GM19240 (cell line): Measurements from ENCODE around the gene FGF18.

Experiments
- DNase-seq: peaks from one replicate; pipeline ENCODE4 v3.0.0; 2011; ENCODE audit warnings: low spot score; ENCODE audit not compliant: insufficient read length

Gene FGF18

DNA sequence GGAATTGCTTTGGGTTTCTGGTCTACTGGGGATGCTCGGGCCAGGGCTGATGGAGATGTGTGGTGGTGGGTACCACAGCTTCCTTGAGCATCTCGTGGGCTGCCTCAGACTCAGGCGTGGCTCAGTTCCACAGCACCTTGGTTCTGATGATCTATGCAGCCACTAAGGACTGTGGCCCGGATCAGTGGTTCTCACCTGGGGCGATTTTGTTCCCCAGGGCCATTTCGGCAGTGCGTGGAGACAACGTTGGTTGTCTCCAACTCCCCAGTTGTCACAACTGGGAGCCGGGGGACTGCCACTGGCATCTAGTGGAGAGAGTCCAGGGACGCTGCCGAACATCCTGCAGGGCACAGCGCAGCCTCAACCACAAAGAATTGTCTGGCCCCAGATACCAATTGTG is 47.7 kb downstream of the FGF18 start:
- DNase-seq: no peak

DNA sequence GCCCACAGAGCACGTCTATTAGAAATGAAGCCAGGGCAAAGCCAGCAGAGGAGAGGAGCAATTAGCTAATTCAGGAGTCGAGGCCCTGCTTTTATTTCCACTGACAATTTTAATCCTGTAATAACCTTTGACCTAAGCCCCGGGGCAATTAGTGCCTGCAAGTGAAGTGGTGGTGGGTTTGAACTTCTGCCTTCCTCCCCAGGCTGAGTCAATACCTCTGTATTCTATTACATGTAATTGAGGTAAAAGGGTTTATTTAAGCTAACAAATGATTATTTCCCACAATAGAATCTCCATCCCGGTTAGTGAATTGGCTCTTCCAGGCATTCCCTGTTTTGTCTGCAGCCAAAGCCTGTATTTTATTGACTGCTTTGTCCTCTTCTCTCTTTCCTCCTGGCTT is 49.9 kb downstream of the FGF18 start:
- DNase-seq: no peak

DNA sequence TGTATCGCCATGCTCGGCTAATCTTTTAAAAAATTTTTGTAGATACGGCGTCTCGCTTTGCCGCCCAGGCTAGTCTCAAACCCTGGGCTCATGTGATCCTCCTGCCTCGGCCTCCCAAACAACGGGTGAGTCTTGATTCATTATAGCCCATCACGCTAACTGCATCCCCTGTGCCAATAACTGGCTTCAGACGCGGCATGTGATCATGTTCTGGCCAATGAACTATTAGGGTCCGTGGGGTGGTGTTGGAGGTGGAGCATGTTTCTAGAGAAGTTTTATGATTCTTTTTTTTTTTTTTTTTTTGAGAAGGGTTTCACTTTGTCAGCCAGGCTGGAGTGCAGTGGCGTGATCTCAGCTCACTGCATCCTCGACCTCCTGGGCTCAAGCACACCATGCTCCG is 51.0 kb downstream of the FGF18 start:
- DNase-seq: no peak

DNA sequence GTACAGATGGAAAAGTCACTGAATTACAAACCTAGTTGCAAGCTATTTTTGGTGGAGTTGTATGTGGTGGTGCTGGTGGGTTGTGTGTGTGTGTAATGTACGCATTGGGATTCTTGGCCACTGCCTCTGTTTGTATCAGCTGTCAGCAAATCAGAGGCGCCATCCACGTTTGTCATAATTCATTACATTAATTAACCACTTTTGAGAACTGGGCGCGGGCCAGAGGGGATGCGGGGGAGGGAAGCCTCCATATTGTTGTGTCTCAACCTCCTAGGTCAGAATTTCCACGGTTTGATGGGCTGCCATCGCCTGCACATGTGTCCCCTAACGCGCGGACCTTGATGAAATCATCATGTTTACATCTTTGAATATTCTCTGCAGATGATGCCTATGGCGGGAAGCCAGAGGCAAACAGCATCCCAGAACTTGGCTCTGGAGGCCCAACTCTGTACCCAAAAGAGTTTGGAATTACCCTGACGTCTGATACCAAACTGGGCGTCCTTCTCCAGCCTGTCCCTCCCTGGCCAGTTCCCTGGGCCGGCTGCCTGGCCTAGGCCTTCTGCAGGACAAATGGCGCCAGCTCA is 54.9 kb downstream of the FGF18 start:
- DNase-seq: no peak

DNA sequence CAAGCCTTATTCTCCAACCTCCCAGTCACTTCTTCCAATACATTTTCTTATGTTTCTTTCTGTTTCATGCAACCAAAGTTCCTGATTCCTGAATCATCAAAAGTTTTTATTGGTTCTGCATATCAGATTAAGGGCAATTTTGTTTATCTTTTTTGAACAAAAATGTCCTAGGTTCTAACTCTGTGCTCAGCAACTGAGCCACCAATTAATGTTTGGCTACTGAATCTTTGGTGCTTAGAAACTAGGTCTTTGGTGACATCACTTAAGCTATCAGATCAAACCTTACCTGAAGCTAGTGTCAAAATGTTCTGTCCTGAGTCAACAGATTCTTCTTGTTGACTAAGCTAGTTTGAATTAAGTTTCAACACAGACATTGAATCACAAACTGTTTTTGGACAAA is 56.1 kb downstream of the FGF18 start:
- DNase-seq: no peak

DNA sequence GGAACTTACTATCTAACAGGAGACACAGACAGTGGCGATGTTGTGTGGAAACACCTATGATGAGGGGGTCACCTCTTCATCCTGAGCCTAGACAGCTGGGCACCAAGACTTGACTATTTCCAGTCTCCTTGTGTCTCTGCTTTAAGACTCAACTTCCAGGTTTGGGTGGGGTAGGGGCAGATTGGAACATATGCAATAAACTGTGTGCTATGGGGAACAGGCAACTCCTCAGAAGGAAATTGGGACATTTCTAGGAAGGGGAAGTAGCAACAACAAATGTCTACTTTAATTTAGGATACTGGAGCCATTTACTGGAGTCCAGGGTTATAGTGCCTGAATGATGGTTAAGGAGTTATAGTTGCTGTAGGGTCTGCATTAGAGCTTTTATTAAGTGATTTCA is 57.3 kb downstream of the FGF18 start:
- DNase-seq: no peak

DNA sequence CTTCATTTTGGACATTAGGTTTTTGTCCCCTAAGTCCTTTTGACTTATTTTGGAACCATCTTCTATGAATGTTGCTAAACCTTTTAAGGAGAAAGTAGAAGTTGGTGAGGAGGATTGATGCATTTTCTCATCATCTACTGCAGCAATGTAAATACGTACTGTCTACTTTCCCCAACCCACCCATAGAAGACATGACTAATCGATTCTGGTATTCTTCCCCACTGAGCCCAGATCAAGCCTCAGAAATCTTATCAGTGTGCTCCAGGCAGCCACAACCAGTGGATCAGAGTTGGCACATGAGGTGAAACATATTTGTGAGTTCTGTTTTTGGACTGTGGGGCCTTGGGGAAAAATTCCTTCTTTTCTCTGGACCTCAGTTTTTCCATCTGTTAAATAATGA is 57.7 kb downstream of the FGF18 start:
- DNase-seq: no peak

DNA sequence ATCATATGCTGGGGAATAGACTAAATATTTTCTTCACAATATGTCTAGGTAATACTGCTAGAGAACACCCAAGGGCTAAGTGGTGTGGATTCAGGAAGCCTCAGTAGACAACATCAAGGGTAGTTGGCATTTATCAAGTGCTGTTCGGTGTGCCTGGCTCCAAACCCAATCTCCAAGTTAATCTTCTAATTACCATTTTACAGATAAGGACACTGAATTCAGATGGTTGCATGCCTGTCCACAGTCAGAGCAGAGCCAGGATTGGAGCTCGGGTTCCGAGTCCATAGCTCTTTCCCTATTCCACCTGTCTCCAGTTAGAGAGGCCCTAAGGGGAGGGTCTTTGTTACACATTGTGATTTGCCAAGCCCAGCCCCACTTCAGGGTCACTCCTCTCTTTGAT is 58.2 kb downstream of the FGF18 start:
- DNase-seq: no peak

DNA sequence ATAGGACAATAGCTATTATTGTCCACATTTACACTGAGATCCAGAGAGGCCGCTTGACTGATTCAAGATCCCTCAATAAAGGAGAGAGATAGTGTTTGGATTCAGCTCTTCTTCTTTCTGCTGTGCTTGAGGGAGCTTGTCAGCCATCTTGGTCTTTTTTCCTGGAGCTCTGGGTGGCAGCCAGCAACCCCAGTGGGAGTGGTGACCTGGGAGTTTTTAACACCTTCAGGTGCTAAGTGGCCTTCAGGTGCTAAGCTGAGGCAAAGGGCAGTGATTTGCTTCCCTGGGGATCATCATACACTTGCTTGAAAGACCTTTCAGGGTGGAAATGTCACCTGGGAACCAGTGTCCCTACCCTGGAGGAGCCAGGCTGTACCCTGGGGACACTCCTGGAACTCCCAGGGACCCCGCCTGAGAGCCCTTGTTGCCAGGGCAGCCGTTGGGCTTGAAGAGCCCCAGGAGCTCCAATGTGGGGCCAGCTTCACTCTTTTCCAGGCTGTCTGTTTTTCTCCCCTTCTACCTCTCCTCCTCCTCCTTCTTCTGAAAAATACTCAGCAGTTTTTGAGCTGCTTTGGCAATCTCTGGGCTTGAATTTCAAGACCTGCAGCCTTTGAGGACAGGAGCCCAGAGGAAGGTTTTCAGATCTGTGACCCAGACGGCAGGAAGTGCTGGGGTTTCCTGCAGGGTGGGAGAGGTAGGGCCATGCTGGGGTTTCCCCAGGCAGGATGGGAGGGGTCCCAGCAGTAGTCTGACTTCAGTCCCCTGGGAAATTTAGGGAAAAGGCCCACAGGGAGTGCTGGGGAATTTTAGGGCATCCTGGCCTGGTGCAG is 59.7 kb downstream of the FGF18 start:
- no peak for DNase-seq

DNA sequence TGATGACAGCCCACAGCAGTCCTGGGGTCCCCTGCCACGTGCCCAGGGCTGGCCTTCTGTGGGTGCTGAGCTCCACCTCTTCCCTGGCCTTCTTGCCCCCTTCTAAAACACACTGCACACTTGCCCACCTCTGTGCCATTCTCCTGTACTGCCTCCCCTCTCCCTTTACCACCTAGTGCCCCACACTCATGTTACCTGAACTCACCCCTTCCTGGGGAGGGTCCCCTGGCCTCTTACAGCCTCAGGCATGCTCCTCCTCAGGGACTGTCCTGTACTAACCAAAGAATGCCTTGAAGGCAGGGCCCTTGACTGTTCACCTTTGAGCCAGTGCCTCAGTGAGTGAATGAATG is 60.3 kb downstream of the FGF18 start:
- DNase-seq: no peak

DNA sequence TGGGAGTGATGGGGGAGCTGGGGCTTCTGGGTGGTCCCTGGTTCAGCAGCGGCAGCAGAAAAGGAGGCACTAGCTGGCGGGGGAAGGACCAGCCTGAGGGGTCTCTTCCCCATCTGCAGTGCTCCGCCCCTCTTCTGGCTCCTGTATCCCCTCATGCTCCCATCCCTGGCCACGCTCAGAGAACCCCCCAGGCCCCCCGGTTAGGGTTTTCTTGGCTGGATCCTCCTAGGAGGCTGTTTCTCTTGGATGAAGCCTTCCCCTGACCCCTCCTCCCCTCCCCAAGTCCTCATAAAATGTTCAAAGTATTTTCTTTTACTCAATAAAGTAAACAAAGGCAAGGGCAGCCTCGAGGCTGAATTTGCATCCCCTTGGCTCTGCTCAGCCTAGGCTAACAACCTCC is 60.8 kb downstream of the FGF18 start:
- DNase-seq: no peak

DNA sequence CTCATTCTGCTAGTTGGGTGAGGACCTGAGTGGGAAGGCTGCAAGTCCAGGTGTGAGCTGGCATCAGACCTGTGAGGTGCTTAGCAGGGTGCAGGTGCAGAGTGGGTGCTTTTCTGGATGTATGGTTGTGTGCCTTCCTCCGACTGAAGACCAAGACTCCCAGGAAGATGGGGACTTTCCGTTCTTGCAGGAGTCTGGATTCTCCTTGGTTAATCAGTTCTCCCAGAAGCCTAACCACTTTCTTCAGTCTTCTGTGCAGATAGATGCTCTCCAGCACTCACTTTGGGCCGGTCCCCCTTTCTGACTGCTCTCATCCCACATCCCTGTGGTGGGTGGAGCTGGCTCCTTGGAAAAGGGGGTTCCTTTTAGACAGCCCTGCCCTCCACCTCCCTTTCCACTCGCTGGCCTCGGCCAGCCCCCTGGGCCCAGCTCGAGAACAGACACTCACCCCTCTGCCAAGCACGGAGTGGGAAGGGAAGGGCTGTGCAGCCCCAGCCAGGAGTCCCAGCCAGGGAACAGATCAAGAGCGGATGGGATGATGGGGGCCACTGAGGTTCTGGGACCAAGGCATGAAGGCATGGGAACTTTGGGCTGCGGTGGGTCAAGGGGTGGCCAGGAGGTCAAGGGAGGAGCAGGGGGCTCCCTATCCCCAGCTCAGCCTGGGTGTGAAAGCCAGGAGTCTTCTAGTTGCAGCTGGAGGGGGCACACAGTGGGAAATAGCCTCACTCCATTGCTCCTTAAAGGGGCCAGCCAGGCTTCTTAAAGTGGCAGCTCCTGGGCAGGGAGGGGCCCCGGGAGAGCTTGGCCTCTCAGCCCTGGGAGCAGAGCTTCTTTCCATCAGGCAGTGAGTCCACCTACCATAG is 62.4 kb downstream of the FGF18 start:
- DNase-seq: no peak

DNA sequence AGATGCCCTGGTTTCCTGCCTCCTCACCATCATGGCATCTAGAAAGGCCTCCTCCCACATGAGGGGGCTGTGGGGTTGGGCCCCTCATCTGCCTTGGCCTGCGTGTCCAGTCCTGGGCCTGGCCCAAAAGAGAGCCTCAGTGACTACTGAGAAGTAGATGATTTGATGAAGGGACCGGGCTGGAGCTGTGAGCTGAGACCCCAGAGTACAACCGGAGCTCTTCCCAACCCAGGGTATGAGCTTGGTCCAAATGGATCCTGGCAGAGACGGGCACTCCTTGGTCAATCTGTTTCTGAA is 62.9 kb downstream of the FGF18 start:
- no peak for DNase-seq

DNA sequence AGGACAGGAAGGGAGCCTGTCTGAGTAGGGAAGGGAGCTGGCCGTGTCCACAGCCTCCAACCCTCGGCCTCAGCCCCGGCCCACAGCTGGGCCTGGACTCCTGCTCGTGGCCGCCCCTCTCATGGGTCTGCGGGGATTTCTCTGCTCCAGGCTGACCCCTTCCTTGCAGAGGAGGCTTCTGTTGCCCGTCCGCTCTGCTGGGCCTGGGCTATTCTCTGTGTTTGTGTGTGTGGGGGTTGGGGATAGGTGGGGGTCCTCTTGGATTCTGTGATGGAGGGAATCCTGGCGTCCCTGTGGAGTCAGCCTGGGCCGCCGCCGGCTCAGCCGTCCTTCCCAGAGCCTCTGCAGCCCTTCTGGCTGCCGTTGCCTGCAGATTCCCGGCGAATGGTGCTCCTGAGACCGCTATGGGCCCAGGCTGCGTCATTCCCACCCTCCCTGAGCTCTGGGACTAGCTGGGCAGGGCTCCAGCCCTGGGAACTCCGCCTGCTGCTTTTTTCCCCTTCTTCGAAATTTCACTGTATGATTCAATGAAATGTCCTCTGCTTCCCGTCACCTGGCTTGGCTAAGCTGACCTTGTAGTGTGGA is 64.2 kb downstream of the FGF18 start:
- DNase-seq: no peak

DNA sequence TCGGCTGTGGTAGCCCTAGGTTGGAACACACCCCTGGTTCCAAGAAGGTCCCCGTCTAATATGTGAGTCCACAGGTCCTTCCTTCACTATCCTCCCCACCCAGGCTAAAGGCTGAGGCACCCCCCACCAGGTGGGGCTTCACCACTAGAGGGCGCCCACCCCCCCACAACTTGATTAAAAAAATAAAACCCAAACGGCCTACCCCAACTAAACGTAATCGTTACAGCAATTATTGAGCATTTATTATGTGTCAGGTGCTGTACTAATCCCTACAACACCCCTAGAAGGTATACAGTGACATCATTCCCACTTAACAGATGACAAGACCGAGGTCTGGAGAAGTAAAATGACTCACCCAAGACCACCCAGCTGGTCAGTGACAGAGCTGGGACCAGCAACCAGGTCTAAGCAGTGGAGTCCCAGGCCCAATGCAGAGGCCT is 65.0 kb downstream of the FGF18 start:
- DNase-seq: peak; percentile 59

DNA sequence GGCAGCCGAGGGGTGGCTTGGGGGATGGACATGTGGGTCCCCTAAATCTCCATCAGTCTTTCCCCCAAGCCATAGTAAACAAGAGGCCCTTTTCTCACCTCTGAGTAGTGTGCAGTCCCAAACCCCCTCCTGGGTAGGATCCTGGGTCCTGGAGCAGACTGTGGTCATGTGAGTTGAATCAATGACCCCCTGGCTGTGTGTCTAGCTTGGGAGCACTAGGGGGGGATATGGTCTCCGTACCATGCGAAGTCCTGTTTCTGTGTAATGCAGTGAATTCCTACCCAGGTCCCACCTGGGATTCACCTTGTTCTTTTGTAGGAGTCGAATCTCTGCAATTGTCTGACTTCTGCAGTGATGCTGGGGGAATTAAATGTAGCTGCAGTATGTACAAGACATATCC is 66.2 kb downstream of the FGF18 start:
- no peak for DNase-seq

DNA sequence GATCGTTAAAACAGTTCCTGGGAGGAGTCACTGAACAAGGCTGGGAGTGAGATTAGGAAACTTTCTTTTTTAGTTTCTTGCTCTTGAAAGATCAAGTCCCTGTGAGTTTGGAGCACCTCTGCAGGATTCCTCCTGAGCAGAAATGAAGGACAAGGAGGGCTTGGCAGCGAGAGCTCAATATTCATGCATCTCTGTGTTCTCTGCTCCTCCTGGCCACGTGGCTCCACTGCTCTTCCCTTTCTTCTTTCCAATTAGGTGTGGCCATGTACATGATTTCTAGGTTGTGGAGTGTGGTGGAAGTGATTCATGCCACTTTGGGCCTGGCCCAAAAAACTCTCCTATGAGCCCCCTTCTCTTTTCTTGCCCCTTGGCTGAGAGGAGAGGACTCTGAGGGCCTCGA is 67.2 kb downstream of the FGF18 start:
- DNase-seq: no peak

DNA sequence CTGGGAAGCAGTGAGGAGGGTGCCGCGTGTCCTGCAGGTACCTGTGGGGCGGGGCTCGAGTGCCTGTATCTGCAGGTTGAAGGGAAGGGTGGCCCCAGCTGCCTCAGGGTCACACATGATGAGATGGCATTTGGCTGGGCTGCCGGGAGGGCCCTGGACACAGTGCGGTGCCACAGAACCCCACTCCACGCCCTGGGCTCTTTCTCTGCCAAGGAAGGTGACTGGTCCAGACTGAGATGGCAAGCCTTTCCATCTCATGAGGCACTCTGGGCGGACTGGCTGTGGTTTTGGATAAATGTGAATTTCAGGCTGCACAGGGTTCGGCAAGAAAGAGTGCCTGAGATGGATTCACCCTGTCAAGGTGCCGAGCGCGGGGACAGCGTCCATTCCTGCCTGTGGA is 69.4 kb downstream of the FGF18 start:
- no peak for DNase-seq

DNA sequence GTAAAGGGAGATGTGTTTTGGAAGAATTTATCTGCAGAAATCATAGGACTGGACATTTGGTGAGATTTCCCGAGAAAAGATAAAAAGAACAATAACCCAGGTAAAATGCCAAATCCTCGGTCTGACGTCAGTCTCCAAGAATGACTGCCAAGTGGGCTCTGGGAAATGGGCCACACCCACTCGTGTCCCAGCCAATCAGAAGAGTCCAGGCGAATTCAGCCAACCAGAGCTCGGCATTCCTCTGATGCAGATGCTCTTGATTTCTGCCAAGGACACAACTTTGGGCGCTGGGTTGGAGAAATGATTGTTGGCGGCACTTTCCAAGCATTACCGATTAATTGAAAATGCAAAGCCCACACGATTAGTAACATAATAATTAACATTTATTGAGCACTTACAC is 73.3 kb downstream of the FGF18 start:
- DNase-seq: no peak

DNA sequence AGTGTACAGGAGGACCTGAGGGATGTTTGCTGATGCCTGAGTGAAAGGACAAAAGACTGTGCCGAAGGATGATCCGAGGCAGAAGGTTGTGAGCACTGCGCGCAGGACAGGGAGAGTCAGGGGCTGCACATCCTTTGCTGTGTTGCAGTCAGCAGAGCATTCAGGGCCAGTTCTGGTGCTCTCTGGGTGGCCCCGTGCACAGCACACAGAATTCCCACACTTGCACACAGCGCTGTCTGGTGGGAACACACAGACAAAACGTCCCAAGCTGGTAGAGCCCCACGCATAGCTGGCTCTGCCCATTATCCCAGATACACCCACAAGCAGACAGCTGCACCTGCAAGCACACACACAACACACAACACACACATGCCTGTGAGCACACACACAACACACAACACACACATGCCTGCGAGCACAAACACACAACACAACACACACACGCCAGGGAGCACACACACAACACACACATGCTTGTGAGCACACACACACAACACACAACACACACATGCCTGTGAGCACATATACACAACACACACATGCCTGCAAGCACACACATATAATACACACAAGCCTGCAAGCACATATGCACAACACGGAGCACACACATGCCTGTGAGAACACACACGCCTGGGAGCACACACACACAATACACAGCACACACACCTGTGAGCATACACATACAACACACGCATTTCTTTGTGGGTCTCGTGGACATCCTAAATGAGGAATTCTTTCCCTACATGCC is 74.4 kb downstream of the FGF18 start:
- no peak for DNase-seq

DNA sequence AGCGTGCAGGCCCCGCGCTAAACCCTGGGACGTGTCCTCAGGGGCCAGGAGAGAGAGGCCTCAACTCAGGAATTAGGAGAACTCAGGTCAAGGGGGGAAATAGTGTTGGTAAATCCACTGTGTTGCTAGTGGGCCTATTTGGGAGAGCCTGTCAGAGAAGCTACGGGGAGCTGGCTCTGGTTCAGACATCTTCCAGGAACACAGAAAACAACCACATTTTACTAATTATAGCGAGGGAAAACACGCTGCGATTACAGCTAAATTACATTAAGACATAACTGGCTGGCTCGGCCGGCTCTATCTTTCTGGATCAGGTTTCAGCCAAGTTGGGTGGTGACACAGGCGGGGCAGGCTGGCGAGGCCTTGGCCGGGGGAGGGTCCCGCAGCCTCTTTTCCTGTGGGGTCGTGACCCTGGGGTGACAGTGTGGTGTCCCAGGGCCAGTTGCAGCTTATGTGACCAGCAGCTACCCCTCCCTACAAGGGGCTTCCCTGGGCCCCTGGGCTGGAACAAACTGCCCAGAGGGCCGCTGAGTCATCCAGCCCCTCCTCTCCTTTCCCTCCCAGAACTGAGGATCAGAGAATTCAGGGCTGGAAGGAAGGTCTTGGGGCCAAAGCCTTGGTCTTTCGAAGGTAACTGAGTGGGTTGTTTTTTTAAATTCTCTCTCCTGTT is 75.1 kb downstream of the FGF18 start:
- DNase-seq: no peak
